Neural progenitor cell (in vitro differentiated cells): Measurements from ENCODE around the gene ANKRD33. TPM values are rescaled to one million over a fixed set of nuclear protein-coding genes. Genes with fewer than 3 reads are reported as not detected.

ENCODE experiments used
- DNase-seq: peaks from one replicate; pipeline ENCODE4 v3.0.0-alpha.2; 2016; ENCODE audit warnings: low spot score
- H2AFZ ChIP-seq: fragments of 200-600 bp; sonication (generic); replicated peaks from 2 replicates; pipeline ENCODE4 v1.6.1; 2016; ENCODE audit warnings: antibody characterized with exemption
- H3F3A ChIP-seq: fragments of 200-600 bp; sonication (generic); 2 replicates; pipeline ENCODE4 v1.6.1; 2016; ENCODE audit warnings: antibody characterized with exemption, low read depth
- H3K27ac ChIP-seq: fragments of 200-600 bp; sonication (generic); 2 replicates; pipeline ENCODE4 v1.5.1; 2016; ENCODE audit warnings: mild to moderate bottlenecking
- H3K27me3 ChIP-seq: fragments of 200-600 bp; sonication (generic); 2 replicates; pipeline ENCODE4 v1.6.1; 2016; ENCODE audit warnings: mild to moderate bottlenecking, moderate library complexity
- H3K36me3 ChIP-seq: fragments of 200-600 bp; sonication (generic); 2 replicates; pipeline ENCODE4 v1.5.1; 2016
- H3K4me1 ChIP-seq: fragments of 200-600 bp; sonication (generic); 2 replicates; pipeline ENCODE4 v1.6.1; 2016; ENCODE audit warnings: mixed run types
- H3K4me2 ChIP-seq: fragments of 200-600 bp; sonication (generic); 2 replicates; pipeline ENCODE4 v1.6.1; 2016
- H3K4me3 ChIP-seq: fragments of 200-600 bp; sonication (generic); 2 replicates; pipeline ENCODE4 v1.5.1; 2016
- H3K79me2 ChIP-seq: fragments of 200-600 bp; sonication (generic); 2 replicates; pipeline ENCODE4 v1.6.1; 2016; ENCODE audit warnings: low read depth
- H3K9ac ChIP-seq: fragments of 200-600 bp; sonication (generic); 2 replicates; pipeline ENCODE4 v1.6.1; 2016
- H3K9me3 ChIP-seq: fragments of 200-600 bp; sonication (generic); 2 replicates; pipeline ENCODE4 v1.5.1; 2016; ENCODE audit warnings: low read depth
- H4K20me1 ChIP-seq: fragments of 200-600 bp; sonication (generic); 2 replicates; pipeline ENCODE4 v1.6.1; 2016; ENCODE audit warnings: low read depth
- H3K27ac Mint-ChIP-seq: 3 replicates; pipeline ENCODE4 v1.8.0; 2021; ENCODE audit warnings: mixed read lengths
- H3K27me3 Mint-ChIP-seq: 2 replicates; pipeline ENCODE4 v1.8.0; 2022; ENCODE audit warnings: low read depth, mild to moderate bottlenecking, inconsistent platforms, moderate library complexity, mixed read lengths; ENCODE audit not compliant: insufficient read depth
- H3K36me3 Mint-ChIP-seq: 3 replicates; pipeline ENCODE4 v1.8.0; 2021; ENCODE audit warnings: mixed read lengths
- H3K4me1 Mint-ChIP-seq: 3 replicates; pipeline ENCODE4 v1.8.0; 2021; ENCODE audit warnings: mixed read lengths
- H3K4me3 Mint-ChIP-seq: 3 replicates; pipeline ENCODE4 v1.8.0; 2021; ENCODE audit warnings: mild to moderate bottlenecking, moderate library complexity, mixed read lengths
- H3K9me3 Mint-ChIP-seq: 3 replicates; pipeline ENCODE4 v1.8.0; 2020; ENCODE audit warnings: mixed read lengths
- CTCF ChIP-seq: fragments of 200-600 bp; sonication (generic); IDR thresholded peaks from 2 replicates; pipeline ENCODE4 v1.5.1; 2017; ENCODE audit warnings: antibody characterized with exemption, mild to moderate bottlenecking
- EZH2 ChIP-seq: fragments of 200-600 bp; sonication (generic); IDR thresholded peaks from 2 replicates; pipeline ENCODE4 v1.6.1; 2017; ENCODE audit warnings: antibody characterized with exemption, mild to moderate bottlenecking, moderate library complexity
- EZH2phosphoT487 ChIP-seq: fragments of 200-600 bp; sonication (generic); IDR thresholded peaks from 2 replicates; pipeline ENCODE4 v1.6.1; 2017; ENCODE audit warnings: antibody characterized with exemption
- total RNA-seq: library from RNA; depleted of rRNA; stranded (reverse); fragments of >200 nt; gene quantifications from 2 replicates; pipeline ENCODE4 v1.2.3, GENCODE V29; 2015; ENCODE audit warnings: low replicate concordance

Gene ANKRD33
- total RNA-seq, 1 donor from 2014 or later, result 0.39 TPM

- H3K36me3 ChIP-seq, result no peaks in the 10 kb centered on the region
- H3K9me3 ChIP-seq, result no peaks in the 10 kb centered on the region
- H4K20me1 ChIP-seq, result peaks cover 43% of the 10 kb centered on the region
- peaks cover 75% of the 10 kb centered on the region for H3K4me1 Mint-ChIP-seq
- H3K4me1 ChIP-seq, result peaks cover 37% of the 10 kb centered on the region
- no peaks in the 10 kb centered on the region for H3K79me2 ChIP-seq
- H3K9ac ChIP-seq, result no peak overlapping the region
- no peak overlapping the region for H2AFZ ChIP-seq
- TF ChIP-seq CTCF, result no peak
- no peak for TF ChIP-seq EZH2
- no peak for TF ChIP-seq EZH2phosphoT487
- H3K4me3 Mint-ChIP-seq, result peak overlapping the region; percentile 3
- peaks cover 44% of the 10 kb centered on the region for H3F3A ChIP-seq
- H3K27me3 Mint-ChIP-seq, result peaks cover 48% of the 10 kb centered on the region
- no peak overlapping the region for H3K4me3 ChIP-seq
- DNase-seq, result no peak
- no peaks in the 10 kb centered on the region for H3K9me3 Mint-ChIP-seq
- no peaks in the 10 kb centered on the region for H3K36me3 Mint-ChIP-seq
- H3K4me2 ChIP-seq, result no peak overlapping the region
- H3K27me3 ChIP-seq, result peaks cover 63% of the 10 kb centered on the region
- no peak overlapping the region for H3K27ac ChIP-seq
- no peak overlapping the region for H3K27ac Mint-ChIP-seq
These were observed 16.8 kb upstream of the ANKRD33 start for GRCh38 chr12:51871126-51871525.

- Mint-ChIP-seq H3K9me3 (no peaks in the 10 kb centered on the region), H3K27ac (peak overlapping the region; percentile 35), H3K4me3 (peak overlapping the region; percentile 40), H3K36me3 (no peaks in the 10 kb centered on the region), H3K4me1 (peaks cover 69% of the 10 kb centered on the region), H3K27me3 (peaks cover 45% of the 10 kb centered on the region)
- TF ChIP-seq EZH2phosphoT487 (no peak), EZH2 (no peak), CTCF (no peak)
- no peak overlapping the region for H2AFZ ChIP-seq
- no peak overlapping the region for H3K4me3 ChIP-seq
- no peak overlapping the region for H3K4me2 ChIP-seq
- H3K9ac ChIP-seq, result no peak overlapping the region
- H3K36me3 ChIP-seq, result no peaks in the 10 kb centered on the region
- DNase-seq, result peak; percentile 28
- H3K27me3 ChIP-seq, result peaks cover 60% of the 10 kb centered on the region
- peaks cover 39% of the 10 kb centered on the region for H4K20me1 ChIP-seq
- no peaks in the 10 kb centered on the region for H3K79me2 ChIP-seq
- peaks cover 38% of the 10 kb centered on the region for H3F3A ChIP-seq
- H3K4me1 ChIP-seq, result peaks cover 33% of the 10 kb centered on the region
- no peak overlapping the region for H3K27ac ChIP-seq
- H3K9me3 ChIP-seq, result no peaks in the 10 kb centered on the region
These were observed 15.8 kb upstream of the ANKRD33 start for GRCh38 chr12:51871918-51872688.

GRCh38 chr12:51872689-51872981 is 15.3 kb upstream of the ANKRD33 start:
- TF ChIP-seq EZH2 (no peak), EZH2phosphoT487 (no peak), CTCF (no peak)
- peak overlapping the region; percentile 36 for H3K4me3 Mint-ChIP-seq
- H3K27ac Mint-ChIP-seq, result peak overlapping the region; percentile 53
- H4K20me1 ChIP-seq, result peaks cover 39% of the 10 kb centered on the region
- H3K4me1 ChIP-seq, result peaks cover 33% of the 10 kb centered on the region
- no peaks in the 10 kb centered on the region for H3K79me2 ChIP-seq
- H3K9ac ChIP-seq, result no peak overlapping the region
- H2AFZ ChIP-seq, result no peak overlapping the region
- peaks cover 38% of the 10 kb centered on the region for H3F3A ChIP-seq
- H3K4me3 ChIP-seq, result no peak overlapping the region
- no peaks in the 10 kb centered on the region for H3K36me3 ChIP-seq
- no peak overlapping the region for H3K4me2 ChIP-seq
- no peaks in the 10 kb centered on the region for H3K9me3 ChIP-seq
- H3K4me1 Mint-ChIP-seq, result peaks cover 64% of the 10 kb centered on the region
- no peaks in the 10 kb centered on the region for H3K9me3 Mint-ChIP-seq
- no peak overlapping the region for H3K27ac ChIP-seq
- peaks cover 39% of the 10 kb centered on the region for H3K27me3 Mint-ChIP-seq
- H3K36me3 Mint-ChIP-seq, result no peaks in the 10 kb centered on the region
- H3K27me3 ChIP-seq, result peaks cover 54% of the 10 kb centered on the region
- DNase-seq, result no peak
